Head of caudate nucleus (tissue), 42 donors: ENCODE data around the gene ZNF512.
"Not testable (repeated sequence)": the region's sequence is repeated elsewhere in the genome, so short reads cannot be mapped to it uniquely, and the experiment has no call there.

Source experiments
- DNase-seq, 42 donors: peaks; one replicate each; pipeline versions ENCODE4 v3.0.0 to v3.0.0-alpha.2; 2020 to 2021; ENCODE audit warnings: mixed read lengths in 7 of 42
- intact Hi-C: fragments of 100-400 bp; cut with DNase I; formaldehyde crosslinking; loops from one replicate; pipeline ENCODE4 v1.15.0; 2022

Gene ZNF512, protein sequence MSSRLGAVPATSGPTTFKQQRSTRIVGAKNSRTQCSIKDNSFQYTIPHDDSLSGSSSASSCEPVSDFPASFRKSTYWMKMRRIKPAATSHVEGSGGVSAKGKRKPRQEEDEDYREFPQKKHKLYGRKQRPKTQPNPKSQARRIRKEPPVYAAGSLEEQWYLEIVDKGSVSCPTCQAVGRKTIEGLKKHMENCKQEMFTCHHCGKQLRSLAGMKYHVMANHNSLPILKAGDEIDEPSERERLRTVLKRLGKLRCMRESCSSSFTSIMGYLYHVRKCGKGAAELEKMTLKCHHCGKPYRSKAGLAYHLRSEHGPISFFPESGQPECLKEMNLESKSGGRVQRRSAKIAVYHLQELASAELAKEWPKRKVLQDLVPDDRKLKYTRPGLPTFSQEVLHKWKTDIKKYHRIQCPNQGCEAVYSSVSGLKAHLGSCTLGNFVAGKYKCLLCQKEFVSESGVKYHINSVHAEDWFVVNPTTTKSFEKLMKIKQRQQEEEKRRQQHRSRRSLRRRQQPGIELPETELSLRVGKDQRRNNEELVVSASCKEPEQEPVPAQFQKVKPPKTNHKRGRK

GRCh38 chr2:27582695-27583389 lies at the start of gene ZNF512:
ZNF512 (plus strand) TSS chr2:27583042; CDS start chr2:27583113, 71 bp downstream.
- peak; percentile 78 to 93 (median 86) for DNase-seq
- intact Hi-C loops: loop anchor here (5.0 kb wide), 1 partner anchor 44 kb away; the partner anchor contains the start of genes CCDC121 and GPN1

DNA sequence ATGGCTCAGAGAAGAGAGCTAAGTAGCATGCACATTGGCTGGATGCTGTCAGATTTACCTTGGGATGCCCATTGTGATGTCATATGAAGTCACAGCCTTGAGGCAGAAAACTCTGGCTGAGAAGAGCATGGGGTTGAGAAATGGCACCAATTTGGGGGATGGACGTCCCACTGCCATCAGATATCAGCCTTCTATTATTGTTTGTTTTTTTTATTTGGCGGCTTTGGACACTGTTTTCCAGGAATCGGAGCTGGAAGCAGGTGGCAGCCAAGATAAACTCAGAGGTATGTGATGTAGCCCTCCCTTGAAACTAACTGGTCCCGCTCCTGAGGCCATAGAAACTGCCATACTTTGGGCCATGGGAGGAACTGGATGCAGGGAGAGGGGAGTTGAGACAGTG lies 45.6 kb upstream of the ZNF512 start:
- intact Hi-C loops: no loop called here
- DNase-seq: no peak

GRCh38 chr2:27538839-27539450 lies 43.9 kb upstream of the ZNF512 start:
- intact Hi-C loops: not testable (repeated sequence)

GRCh38 chr2:27539649-27540048 lies 43.2 kb upstream of the ZNF512 start:
- DNase-seq, intact Hi-C loops: not testable (repeated sequence)

More at GRCh38 chr2:27538839-27539450, 43.9 kb upstream of the ZNF512 start:
- DNase-seq: not testable (repeated sequence)

GRCh38 chr2:27544143-27544821 lies 38.6 kb upstream of the ZNF512 start:
- intact Hi-C loops: no loop called here
- no peak for DNase-seq

DNA sequence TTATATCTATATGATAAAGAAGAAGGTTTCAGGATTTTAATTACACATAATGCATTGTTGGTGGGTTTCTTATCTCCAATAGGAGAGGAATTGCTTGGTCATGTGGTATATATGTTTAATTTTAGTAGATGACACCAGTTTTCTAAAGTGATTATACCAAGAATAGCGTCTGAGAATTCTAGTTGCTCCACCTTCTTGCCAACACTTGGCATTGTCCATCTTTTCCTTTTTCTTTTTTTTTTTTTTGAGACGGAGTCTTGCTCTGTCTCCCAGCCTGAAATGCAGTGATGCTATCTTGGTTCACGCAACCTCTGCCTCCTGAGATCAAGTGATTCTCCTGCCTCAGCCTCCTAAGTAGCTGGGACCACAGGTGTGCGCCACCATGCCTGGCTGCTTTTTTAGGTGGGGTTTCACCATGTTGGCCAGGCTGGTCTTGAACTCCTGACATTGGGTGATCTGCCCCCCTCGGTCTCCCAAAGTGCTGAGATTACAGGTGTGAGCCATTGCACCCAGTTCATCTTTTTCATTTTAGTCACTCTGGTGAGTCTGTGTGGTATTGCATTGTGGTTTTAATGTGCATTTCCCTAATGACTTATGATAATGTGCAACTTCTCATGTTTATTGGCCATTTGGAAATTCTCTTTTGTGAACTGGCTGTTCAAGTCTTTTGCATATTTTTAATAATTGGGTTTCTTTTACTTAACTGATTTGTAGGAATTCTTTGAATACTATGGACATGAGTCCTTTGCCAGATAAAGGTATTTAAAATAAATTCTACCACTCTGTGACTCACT lies 37.3 kb upstream of the ZNF512 start:
- intact Hi-C loops: no loop called here
- no peak for DNase-seq

GRCh38 chr2:27549303-27549702 lies 33.5 kb upstream of the ZNF512 start:
- no peak for DNase-seq

DNA sequence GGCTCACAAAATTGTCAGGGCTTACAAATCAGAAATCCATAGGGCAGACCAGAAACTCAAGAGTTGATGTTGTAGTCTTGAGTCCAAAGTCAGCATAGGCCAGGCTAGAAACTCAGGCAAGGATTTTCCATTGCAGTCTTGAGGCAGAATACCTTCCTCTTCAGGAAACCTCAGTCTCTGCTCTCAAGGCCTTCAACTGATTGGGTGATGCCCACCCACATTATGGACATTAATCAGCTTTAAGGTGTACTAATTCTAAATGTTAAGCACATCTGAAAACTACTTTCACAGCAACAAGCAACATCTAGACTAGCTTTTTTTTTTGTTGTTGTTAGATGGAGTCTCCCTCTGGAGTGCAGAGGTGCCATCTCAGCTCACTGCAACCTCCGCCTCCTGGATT lies 31.3 kb upstream of the ZNF512 start:
- intact Hi-C loops: no loop called here
- no peak for DNase-seq

More at GRCh38 chr2:27549303-27549702, 33.5 kb upstream of the ZNF512 start:
- intact Hi-C loops: no loop called here

DNA sequence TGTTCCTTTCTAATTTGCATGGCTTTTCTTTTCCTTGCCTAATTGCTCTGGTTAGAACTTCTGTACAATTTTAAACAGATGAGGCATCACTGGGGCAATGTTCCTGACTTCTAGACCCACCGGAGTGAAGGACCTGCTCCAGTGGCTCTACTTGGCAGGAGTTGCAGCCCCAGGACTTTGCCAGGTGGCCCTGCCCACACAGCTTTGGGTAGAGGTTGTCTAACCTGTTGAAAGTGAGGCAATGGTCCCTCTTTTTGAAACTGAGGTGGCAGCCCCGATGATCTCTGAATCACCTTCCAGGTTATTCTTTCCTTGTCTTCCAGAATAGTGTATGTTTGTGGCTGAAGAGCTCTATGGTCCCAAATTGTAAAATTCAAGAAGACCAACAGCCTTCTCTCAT lies 29.9 kb upstream of the ZNF512 start:
- intact Hi-C loops: no loop called here
- DNase-seq: no peak

- DNase-seq, intact Hi-C loops: not testable (repeated sequence)
These were observed 28.4 kb upstream of the ZNF512 start for GRCh38 chr2:27554451-27554850.

- intact Hi-C loops: no loop called here
These were observed 23.6 kb upstream of the ZNF512 start for GRCh38 chr2:27559228-27559627.

GRCh38 chr2:27561060-27561459 lies 21.8 kb upstream of the ZNF512 start:
- intact Hi-C loops: no loop called here
- DNase-seq: no peak

More at GRCh38 chr2:27559228-27559627, 23.6 kb upstream of the ZNF512 start:
- DNase-seq: no peak

GRCh38 chr2:27566628-27567027 lies 16.2 kb upstream of the ZNF512 start:
- DNase-seq: no peak
- intact Hi-C loops: no loop called here

DNA sequence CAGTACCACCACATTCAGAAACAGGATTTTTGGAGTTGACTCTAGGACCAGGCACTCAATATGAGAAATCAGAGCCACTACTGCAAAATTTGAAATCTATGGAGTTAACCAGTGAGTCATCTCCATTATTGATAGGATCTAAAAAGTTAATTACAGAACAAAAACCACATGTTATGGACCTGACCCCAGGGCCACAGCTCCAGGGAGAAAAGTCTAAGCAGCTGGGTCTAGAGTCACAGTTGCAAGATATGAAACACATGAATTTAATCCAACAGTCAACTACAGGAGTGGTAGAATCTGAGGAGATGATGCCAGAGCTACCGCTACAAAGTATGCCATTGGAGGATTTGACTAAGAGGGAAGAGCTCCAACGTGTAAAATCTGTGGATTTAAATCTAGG lies 13.4 kb upstream of the ZNF512 start:
- no peak for DNase-seq

DNA sequence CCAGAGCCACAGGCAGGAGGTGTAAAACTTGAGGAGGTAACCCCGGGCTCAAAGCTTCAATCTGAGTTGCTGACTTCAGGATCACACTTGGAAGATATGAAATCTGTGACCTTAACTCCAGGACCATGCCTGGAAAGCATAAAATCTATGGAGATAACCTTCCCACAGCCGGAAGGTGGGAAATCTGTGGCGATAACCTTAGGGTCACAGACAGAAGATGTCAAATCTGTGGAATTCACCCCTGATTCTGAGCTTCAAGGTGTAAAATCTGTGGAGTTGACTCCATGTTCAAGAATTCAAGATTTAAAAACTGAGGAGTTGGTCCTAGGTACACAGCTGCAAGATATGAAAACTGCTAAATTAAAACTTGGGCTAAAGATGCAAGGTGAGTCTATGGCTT lies 11.6 kb upstream of the ZNF512 start:
- no peak for DNase-seq
- intact Hi-C loops: no loop called here

More for the DNA sequence above, 13.4 kb upstream of the ZNF512 start:
- intact Hi-C loops: no loop called here

DNA sequence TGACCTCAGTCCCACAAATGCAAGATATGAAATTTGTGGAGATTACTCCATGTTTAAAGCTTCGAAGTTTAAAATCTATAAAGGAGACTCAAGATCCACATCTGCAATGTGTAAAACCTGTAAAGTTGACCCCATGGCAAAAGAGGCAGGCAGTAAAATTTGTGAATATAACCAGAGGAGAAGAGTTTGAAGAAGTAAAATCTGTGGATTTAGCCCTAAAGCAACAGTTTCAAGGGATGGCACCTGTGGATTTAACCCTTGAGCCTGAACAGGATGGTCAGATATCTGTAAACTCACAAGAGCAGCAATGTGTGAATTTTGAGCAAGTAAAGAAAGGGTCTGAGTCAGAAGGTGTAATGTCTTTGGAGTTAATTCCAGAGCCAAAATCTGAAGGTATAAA lies 11.2 kb upstream of the ZNF512 start:
- intact Hi-C loops: no loop called here
- no peak for DNase-seq

DNA sequence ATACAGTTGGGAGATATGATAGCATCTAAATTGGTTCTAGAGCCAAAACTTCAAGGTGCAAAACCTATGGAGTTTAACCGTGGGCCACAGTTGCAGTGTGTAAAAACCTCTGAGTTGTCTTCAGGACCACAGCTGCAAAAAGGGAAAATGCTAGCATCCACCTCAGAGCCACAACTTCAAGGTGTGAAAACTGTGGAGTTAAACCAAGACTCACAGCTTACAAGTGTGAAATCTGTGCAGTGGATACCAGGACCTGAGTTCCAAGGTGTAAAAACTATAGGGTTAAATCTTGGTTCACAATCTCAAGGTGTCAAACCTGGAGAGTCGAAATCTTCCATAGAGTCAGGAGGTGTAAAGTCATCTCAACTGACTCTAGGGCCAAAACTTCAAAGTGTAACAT lies 10.4 kb upstream of the ZNF512 start:
- no peak for DNase-seq
- intact Hi-C loops: no loop called here

- no peak for DNase-seq
- intact Hi-C loops: no loop called here
These were observed 9.8 kb upstream of the ZNF512 start for GRCh38 chr2:27572998-27573429.
